ELF-1 (cell line): ENCODE results near the gene ABCC10.
"Not testable (repeated sequence)": the region's sequence is repeated elsewhere in the genome, so short reads cannot be mapped to it uniquely, and the experiment has no call there.

Experiments
- DNase-seq: peaks from one replicate; pipeline ENCODE4 v3.0.0-alpha.2; 2016; ENCODE audit warnings: low read depth, low spot score

ABCC10 gene

DNA sequence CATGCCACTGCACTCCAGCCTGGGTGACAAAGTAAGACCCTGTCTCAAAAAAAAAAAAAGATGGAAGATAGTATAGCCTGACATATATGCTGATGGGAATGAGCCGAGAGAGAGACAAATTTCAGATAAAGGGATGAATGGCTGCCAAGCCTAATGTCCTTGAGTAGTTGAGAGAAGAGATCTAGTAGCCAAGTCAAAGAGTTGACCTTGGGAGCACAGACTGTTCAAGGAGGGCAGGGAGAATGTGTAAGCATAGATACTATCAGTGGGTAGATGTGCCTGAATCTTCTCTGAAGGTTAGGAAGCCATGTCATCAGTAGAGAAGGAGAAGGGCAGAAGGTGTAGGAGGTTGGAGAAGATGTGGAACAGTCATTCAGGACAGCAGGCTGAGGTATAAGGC, 20.0 kb upstream of the ABCC10 start:
- DNase-seq = no peak

GRCh38 chr6:43408259-43408658, 19.1 kb upstream of the ABCC10 start:
- no peak for DNase-seq

- DNase-seq = not testable (repeated sequence)
Measured at GRCh38 chr6:43410776-43411175, 16.6 kb upstream of the ABCC10 start.

DNA sequence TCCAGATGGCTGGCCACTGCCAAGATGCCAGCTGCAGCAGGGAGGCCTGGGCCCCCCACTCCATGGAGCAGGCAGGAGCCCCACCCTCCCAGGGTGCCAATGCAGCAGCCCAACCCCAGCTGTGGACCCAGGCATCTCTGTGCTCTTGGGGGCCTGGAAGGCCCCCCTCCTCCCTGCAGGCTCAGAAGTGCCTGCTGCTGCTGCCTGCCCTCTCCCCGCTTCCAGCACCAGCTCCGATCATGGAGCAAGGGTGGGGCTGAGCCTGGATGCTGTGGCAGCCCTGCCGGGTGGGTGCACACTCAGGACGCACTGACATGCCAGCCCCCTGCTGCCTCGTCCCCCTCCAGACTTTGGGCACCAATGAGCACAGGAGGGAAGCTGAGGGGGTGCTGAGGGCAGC, 14.8 kb upstream of the ABCC10 start:
- DNase-seq = no peak

DNA sequence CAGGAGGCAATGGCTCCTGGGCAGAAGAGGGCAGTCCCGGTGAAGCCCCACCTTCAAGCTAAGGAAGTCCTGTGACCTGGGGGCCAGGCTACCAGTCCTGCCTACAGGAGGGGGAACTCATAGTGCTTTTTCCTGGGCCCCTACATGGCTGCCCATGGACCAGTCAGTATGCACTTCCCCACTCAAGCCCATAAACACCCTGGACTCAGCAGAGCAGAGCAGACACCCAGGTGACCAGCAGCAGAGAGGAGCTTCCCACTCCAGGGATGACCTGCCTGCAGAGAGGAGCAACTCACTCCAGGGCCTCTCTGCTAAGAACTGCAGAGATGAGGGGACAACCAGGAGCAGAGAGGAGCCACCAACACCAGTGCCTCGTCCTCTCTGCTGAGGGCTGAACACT, 14.3 kb upstream of the ABCC10 start:
- no peak for DNase-seq

DNA sequence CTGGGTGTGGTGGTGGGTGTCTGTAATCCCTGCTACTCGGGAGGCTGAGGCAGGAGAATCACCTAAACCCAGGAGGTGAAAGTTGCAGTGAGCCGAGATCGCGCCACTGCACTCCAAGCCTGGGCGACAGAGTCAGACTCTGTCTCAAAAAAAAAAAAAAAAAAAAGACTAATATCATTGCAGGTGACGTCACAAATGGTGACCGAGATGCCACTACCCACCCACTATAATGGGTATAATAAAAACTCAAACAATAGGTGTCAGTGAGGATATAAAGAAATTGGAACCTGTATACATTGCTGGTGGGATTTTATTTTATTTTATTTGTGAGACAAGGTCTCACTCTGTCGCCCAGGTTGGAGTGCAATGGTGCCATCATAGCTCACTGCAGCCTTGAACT, 12.1 kb upstream of the ABCC10 start:
- not testable (repeated sequence) for DNase-seq

DNA sequence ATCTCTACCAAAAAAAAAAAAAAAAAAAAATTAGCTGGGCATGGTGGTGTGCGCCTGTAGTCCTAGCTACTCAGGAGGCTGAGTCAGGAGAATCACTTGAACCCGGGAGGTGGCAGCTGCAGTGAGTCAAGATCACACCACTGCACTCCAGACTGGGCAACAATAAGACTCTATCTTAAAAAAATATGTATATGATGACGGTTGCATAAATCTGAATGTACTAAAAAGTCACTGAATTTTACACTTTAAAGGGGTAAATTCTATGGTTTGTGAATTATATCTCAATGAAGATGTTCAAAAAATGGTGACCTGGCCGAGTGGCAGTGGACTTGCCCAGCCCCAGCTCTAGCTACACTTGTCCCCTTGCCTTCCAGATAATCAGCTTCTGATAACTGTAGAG, 10.4 kb upstream of the ABCC10 start:
- DNase-seq = no peak

GRCh38 chr6:43420012-43420709, 7.2 kb upstream of the ABCC10 start:
- DNase-seq = no peak

- DNase-seq = no peak
Measured at GRCh38 chr6:43421831-43422230, 5.5 kb upstream of the ABCC10 start.

GRCh38 chr6:43425083-43425482, 2.3 kb upstream of the ABCC10 start:
- DNase-seq = not testable (repeated sequence)

- no peak for DNase-seq
Measured at GRCh38 chr6:43426928-43427405, 374 bp upstream of the ABCC10 start.

- no peak for DNase-seq
Measured at GRCh38 chr6:43428112-43428570, 800 bp downstream of the ABCC10 start.

GRCh38 chr6:43428874-43429273, 1.5 kb downstream of the ABCC10 start:
- no peak for DNase-seq

DNA sequence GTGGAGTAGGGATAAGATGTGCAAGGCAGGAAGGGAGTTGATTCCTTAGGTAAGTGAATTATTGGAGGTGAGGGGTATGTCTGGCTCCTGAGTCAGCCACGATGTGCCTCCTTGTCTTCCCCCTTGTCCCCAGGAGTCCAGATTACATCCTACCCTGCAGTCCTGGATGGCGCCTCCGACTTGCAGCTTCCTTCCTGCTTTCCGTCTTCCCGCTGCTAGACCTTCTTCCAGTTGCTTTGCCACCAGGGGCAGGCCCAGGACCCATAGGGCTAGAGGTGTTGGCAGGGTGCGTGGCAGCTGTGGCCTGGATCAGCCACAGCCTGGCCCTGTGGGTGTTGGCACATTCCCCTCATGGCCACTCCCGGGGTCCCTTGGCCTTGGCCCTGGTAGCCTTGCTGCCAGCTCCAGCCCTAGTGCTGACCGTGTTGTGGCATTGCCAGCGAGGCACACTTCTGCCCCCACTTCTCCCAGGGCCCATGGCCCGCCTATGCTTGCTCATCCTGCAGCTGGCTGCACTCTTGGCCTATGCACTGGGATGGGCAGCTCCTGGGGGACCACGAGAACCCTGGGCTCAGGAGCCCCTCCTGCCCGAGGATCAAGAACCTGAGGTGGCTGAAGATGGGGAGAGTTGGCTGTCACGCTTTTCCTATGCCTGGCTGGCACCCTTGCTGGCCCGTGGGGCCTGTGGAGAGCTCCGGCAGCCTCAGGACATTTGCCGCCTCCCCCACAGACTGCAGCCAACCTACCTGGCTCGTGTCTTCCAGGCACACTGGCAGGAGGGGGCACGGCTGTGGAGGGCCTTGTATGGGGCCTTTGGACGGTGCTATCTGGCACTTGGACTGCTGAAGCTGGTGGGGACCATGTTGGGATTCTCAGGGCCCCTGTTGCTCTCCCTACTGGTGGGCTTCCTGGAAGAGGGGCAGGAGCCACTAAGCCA, 4.9 kb downstream of the ABCC10 start:
- DNase-seq = no peak

- DNase-seq = no peak
Measured at GRCh38 chr6:43433148-43433547, 5.8 kb downstream of the ABCC10 start.

- no peak for DNase-seq
Measured at GRCh38 chr6:43434001-43434840, 6.9 kb downstream of the ABCC10 start.

- no peak for DNase-seq
Measured at GRCh38 chr6:43434943-43435342, 7.6 kb downstream of the ABCC10 start.

- no peak for DNase-seq
Measured at GRCh38 chr6:43435682-43436437, 8.5 kb downstream of the ABCC10 start.

- no peak for DNase-seq
Measured at GRCh38 chr6:43436577-43437282, 9.4 kb downstream of the ABCC10 start.

DNA sequence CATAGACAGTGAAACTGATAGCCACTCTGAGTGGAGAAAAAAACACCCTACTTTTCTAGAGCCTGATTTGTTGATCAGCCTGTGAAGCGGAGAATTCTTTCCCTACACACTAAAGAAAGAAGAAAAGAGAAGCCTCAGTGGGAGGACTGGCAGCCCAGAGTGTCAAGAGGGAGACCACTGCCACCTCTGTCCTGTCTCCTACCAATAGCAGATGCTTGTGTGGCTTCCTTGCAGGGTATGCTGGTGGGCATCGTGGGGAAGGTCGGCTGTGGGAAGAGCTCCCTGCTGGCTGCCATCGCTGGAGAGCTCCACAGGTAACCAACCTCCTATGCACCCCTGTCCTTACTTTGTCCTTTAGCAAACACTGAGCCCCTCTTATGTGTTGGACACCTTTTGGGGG, 10.4 kb downstream of the ABCC10 start:
- no peak for DNase-seq
